GM21367 (cell line): Measurements from ENCODE around the gene PIP4K2C.
A peak's percentile ranks its signal among the peaks of the same experiment; 100 is the strongest.
"Not testable (repeated sequence)": the region's sequence is repeated elsewhere in the genome, so short reads cannot be mapped to it uniquely, and the experiment has no call there.

Experiments used
- ATAC-seq: cut with Tn5 transposase; IDR thresholded peaks from one replicate; pipeline ENCODE4 v1.9.1; 2021; ENCODE audit not compliant: unreplicated experiment

The PIP4K2C gene

DNA sequence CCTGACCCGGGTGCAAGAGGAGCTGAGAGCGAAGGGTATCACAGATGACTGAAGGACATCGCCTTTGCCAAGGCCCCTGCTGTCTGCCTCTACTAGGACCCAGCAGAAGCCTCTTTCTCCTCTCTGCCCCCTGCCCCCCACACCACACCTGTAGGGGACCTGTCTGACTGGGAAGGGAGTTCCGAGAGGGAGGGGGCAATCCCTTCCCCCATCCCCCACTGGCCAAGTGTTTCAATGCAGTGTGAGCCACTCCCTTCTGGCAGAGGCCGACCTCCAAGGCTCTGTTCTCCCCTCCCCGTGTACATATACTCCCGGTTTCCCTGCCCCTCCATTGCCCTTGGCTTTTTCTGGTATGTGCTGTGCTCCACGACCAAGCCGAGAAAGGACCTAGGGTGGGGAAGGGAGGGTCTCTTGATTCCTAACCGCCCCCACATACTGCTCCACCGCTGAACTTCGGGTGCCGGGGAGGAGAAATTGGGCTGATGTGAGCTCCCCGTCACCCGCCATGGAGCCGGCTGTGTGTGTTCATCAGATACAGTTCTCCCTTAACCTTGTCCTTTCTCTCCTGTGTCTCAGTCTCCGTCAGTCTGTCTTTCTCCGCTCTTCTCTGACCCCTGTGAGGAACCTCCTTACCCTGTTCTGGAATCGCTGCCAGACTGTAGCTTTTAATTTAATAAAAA is 18.2 kb downstream of the PIP4K2C start:
- no peak for ATAC-seq

DNA sequence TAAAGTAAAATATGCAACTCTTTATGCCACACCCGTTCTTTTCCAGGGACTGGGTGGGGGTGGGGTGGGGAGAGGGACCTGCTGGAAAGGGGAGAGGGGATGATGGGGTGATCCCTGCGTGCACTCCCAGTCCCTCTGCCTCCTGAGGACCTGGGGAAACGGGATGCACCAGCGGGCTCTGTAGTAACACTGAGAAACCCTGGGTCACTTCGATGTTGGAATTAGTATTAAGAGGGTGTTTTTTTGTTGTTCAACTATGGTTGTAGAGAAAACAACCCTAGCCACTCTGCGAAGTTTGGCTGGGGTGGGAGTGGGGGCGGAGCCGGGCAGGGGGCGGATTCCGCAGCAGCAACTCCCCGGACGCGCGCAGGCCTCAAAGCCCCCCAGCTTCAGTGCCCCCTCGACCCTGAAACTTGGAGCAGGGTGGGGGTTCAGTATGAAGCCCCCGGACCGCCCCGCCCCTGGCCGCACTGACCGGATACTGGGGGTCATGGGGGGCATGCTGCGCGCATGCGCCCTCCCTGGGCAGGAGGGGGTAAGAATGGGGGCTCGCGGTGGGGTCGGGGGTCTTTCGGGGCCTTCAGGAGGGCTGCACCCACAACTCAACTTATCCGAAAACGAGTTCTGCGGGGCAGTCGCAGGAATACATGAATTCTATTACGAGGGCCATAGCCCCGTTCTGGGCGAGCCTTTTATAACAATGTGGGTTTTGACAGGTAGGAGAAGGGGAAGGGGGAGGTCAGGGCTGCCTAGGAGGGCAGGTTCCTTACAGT is 19.0 kb downstream of the PIP4K2C start:
- no peak for ATAC-seq

DNA sequence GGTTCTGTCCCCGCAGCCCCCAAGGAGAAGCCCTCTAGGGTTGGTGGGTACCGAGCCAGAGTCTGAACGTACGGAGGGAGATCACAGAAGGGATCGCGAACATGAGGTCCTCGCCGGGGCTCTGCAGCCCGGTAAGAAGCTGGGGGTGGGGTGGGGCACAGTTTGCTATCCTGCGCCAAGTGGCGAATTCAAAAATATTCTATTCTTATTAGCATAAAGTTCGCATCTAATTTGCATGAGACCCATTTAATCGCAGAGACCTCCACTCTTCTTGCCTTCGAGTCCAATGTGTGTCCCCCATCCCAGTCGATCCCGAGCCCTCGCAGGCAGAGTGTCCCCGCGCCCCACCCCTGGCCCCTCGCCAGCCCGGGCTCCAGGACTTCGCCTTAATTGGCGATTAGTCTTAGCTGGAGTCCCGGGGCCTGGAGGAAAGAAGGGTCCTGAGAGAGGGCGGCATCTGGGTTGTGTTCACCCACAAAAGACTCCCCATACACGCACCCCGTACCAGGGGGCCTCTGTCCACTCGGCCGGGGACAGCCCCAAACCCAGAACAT is 19.6 kb downstream of the PIP4K2C start:
- no peak for ATAC-seq

- no peak for ATAC-seq
Measured at GRCh38 chr12:57611108-57611826, 20.3 kb downstream of the PIP4K2C start, which contains the start of gene ARHGEF25. Gene ARHGEF25, plus strand, starts transcription at chr12:57611435. Its CDS starts 460 bp downstream, at chr12:57611895.

GRCh38 chr12:57611827-57612710 is 21.1 kb downstream of the PIP4K2C start:
- ATAC-seq: no peak

DNA sequence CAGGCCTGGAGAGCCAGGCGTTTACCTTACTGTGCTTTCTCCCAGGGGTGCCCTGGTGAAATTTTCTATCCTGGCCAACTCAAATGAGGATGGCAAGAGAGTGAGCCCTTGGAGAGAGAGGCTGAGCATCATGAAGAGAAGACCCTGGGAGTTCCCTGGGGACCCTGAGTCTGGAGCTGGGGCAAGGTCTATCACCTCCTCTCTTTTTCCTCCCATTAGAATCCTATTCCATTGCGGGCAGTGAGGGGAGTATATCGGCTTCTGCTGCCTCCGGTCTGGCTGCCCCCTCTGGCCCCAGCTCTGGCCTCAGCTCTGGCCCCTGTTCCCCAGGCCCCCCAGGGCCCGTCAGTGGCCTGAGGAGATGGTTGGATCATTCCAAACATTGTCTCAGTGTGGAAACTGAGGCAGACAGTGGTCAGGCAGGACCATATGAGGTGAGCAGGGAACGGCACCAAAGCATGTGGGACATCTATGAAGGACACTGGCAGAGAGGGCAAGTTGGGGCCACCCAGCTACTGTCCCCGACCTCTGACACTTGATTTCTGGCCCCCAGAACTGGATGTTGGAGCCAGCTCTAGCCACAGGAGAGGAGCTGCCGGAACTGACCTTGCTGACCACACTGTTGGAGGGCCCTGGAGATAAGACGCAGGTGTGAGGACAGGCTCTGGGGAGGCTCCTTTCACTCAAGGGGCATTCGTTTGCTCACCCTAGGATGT is 21.9 kb downstream of the PIP4K2C start:
- ATAC-seq: no peak

- ATAC-seq: no peak
Measured at GRCh38 chr12:57613427-57614109, 22.6 kb downstream of the PIP4K2C start.

GRCh38 chr12:57614178-57614947 is 23.4 kb downstream of the PIP4K2C start:
- peak; percentile 40 for ATAC-seq

DNA sequence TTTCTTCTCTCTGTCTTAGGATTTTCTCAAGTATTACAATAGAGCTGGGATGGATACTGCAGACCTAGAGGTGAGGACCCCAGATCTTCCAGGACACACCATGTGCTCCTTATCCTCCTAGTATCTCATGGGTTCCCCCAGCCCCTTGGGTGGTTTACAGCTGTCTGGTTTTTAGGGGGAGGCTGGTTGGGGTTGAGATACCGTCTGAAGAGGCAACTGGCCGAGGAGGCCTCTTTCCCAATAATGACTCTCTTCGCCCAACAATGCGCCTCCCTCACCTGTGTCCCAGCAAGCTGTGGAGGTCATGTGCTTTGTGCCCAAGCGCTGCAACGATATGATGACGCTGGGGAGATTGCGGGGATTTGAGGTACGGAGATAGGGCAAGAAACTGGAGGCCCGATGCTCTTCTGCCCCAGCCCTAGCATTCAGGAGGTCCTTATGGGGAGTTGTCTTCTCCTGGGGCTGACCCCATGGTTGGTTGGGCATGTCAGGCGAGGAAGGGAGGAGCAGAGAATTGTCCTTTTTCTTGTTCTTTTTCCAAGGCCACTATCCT is 24.0 kb downstream of the PIP4K2C start:
- ATAC-seq: no peak

- no peak for ATAC-seq
Measured at GRCh38 chr12:57615637-57616036, 24.6 kb downstream of the PIP4K2C start.

- ATAC-seq: no peak
Measured at GRCh38 chr12:57616383-57617101, 25.6 kb downstream of the PIP4K2C start.

DNA sequence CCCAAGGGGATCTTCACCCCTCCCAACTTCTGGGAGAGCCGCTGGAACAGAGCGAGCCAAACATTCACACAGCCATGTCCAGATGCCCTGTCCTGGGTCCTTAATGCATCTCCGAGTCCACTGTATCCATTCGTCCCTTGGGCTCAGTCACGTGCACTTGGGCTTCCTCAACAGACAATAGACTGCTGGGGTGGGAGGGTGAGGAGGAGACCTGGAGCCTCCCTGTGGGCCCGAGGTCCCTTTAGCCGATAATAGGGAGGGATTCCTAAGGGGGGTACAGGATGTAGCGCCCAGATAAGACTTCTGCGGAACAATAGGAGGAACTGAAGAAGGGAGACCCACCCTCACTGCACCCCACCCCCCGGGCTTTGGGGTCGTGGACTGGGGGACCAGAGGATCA is 26.9 kb downstream of the PIP4K2C start:
- ATAC-seq: no peak

- not testable (repeated sequence) for ATAC-seq
Measured at GRCh38 chr12:57618431-57618830, 27.4 kb downstream of the PIP4K2C start.

GRCh38 chr12:57618966-57619433 is 28.0 kb downstream of the PIP4K2C start:
- no peak for ATAC-seq

DNA sequence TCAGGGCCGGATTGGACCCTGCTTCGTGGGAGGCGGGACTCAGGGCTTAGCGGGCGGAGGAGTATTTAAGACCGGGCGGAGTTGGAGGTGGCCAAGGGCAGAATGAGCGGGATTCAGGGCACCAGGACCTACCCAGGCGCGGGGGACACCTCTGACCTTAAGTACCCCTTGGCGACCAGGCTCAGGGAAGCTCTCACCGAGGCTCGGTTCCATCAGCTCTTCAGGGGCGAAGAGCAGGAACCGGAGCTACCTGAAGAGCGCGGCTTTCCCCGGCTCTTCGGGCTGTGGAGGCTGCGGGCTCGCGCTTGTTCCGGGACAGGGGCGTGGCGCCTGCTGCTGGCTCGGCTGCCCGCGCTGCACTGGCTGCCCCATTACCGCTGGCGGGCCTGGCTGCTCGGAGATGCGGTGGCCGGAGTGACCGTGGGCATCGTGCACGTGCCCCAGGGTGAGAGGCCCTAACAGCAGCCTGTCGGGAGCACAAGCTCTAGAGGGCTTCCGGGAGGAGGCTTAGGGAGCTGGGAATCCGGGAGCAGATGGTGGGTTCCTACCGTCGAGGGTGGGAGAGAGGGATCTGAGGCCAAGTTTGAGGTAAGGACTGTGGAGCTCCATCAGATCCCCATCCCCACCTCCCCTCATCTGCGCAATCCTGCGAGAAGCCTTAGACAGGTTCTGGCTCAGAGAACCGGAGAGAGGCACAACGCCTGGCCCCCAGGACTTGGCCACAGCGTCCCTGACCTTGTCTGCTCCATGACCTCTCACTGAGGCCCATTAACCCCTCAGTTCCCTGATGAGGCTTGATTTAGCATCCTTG is 28.6 kb downstream of the PIP4K2C start:
- no peak for ATAC-seq

DNA sequence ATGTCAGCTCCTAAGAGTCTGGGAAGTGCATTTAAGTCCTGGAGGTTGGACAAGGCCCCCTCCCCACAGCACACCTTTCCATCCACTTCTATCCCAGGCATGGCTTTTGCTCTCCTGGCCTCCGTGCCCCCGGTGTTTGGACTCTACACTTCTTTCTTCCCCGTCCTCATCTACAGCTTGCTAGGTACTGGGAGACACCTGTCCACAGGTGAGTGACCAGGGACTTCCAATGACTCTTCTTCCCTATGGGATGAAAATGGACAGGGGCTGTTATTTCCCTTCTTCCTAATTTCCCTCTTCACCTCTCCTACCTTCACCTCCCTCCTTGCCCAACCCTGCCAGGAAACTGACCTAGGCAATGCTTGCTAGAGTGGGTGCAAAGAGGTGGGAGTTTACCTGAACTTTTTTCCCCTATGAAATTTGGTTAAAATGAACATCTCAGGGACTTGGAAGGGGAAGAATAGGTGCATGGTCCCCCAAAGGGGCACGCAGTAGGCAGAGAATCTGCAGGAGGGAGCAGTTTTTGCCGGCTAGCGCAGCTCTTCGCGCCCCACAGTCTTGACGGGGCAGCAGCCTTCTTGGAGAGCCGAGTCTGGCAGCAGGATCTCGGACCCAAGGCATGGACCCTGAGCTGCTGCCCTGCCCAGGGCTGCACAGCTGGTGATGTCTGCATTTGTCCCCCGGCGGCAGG is 29.4 kb downstream of the PIP4K2C start:
- ATAC-seq: no peak
